CD4-positive, alpha-beta memory T cell (primary cell): Measurements from ENCODE around the gene FAF1. TPM values are rescaled to one million over a fixed set of nuclear protein-coding genes. Genes with fewer than 3 reads are reported as not detected.

ENCODE experiments used
- CTCF ChIA-PET: fragments of 350-600 bp; sonication (Branson Sonifier 250); formaldehyde crosslinking; loops from one replicate; lab custom pipeline; 2021; ENCODE audit warnings: inconsistent platforms; ENCODE audit not compliant: partially characterized antibody; lab: Charles Lee
- POLR2A ChIA-PET: fragments of 350-600 bp; sonication (Branson Sonifier 250); formaldehyde crosslinking; loops from one replicate; lab custom pipeline; 2021; ENCODE audit not compliant: partially characterized antibody; lab: Charles Lee
- DNase-seq, 5 donors: peaks; one replicate each; pipeline versions ENCODE4 v3.0.0 to v3.0.0-alpha.2; 2020 to 2022; ENCODE audit warnings: mixed read lengths in 1 of 5
- H3K27ac ChIP-seq: one replicate; pipeline ENCODE4 v1.7.0; 2013; ENCODE audit warnings: low read depth, low read length
- H3K27me3 ChIP-seq: 2 replicates; pipeline ENCODE4 v1.7.0; 2013; ENCODE audit warnings: mild to moderate bottlenecking, low read length, moderate library complexity; ENCODE audit not compliant: insufficient read depth
- H3K36me3 ChIP-seq: 2 replicates; pipeline ENCODE4 v1.7.0; 2013; ENCODE audit warnings: mild to moderate bottlenecking, low read length, moderate library complexity; ENCODE audit not compliant: insufficient read depth
- H3K4me1 ChIP-seq: 2 replicates; pipeline ENCODE4 v1.7.0; 2013; ENCODE audit warnings: mild to moderate bottlenecking, low read length, moderate library complexity; ENCODE audit not compliant: insufficient read depth
- H3K4me3 ChIP-seq, 2 donors: one replicate each; pipeline ENCODE4 v1.7.0; 2013; ENCODE audit warnings: low read length in 2 of 2, mild to moderate bottlenecking in 1 of 2
- H3K9me3 ChIP-seq, 2 donors: one replicate each; pipeline ENCODE4 v1.7.0; 2013; ENCODE audit warnings: low read length in 2 of 2, control low read depth in 1 of 2; ENCODE audit not compliant: control insufficient read depth in 1 of 2
- H3K27ac Mint-ChIP-seq, 7 donors: one replicate each; pipeline ENCODE4 v1.8.0; 2020 to 2021; ENCODE audit warnings: mixed read lengths in 7 of 7, mild to moderate bottlenecking in 6 of 7, inconsistent platforms in 3 of 7, moderate library complexity in 3 of 7
- H3K27me3 Mint-ChIP-seq, 2 donors: one replicate each; pipeline ENCODE4 v1.8.0; 2020 to 2021; ENCODE audit warnings: mixed read lengths in 2 of 2
- H3K36me3 Mint-ChIP-seq, 2 donors: one replicate each; pipeline ENCODE4 v1.8.0; 2020 to 2021; ENCODE audit warnings: mixed read lengths in 2 of 2, inconsistent platforms in 1 of 2, mild to moderate bottlenecking in 1 of 2
- H3K4me1 Mint-ChIP-seq, 4 donors: one replicate each; pipeline ENCODE4 v1.8.0; 2020 to 2021; ENCODE audit warnings: mixed read lengths in 4 of 4, mild to moderate bottlenecking in 1 of 4
- H3K4me3 Mint-ChIP-seq, 8 donors: one replicate each; pipeline ENCODE4 v1.8.0; 2020 to 2021; ENCODE audit warnings: mixed read lengths in 8 of 8, mild to moderate bottlenecking in 7 of 8, moderate library complexity in 6 of 8, inconsistent platforms in 3 of 8
- H3K9me3 Mint-ChIP-seq, 8 donors: one replicate each; pipeline ENCODE4 v1.8.0; 2020 to 2021; ENCODE audit warnings: mixed read lengths in 8 of 8, mild to moderate bottlenecking in 5 of 8, inconsistent platforms in 3 of 8, moderate library complexity in 1 of 8
- intact Hi-C: fragments of 100-400 bp; cut with micrococcal nuclease; formaldehyde crosslinking; loops from one replicate; pipeline ENCODE4 v1.15.1; 2023
- polyA plus RNA-seq, 2 donors: library from polyadenylated mRNA; unstranded; fragments of 300-500 nt; fragmentation: Illumina TruSeq; gene quantifications; one replicate each; pipeline ENCODE4 v1.2.3, GENCODE V29; 2021
- total RNA-seq, 2 experiments: library from RNA; stranded (reverse); gene quantifications; one replicate each; pipeline ENCODE4 v1.2.3, GENCODE V29; 2021

FAF1 gene
- total and polyA plus RNA-seq, 4 experiments from 2014 or later = 36.0 to 60.2 (median 53.9) TPM

DNA sequence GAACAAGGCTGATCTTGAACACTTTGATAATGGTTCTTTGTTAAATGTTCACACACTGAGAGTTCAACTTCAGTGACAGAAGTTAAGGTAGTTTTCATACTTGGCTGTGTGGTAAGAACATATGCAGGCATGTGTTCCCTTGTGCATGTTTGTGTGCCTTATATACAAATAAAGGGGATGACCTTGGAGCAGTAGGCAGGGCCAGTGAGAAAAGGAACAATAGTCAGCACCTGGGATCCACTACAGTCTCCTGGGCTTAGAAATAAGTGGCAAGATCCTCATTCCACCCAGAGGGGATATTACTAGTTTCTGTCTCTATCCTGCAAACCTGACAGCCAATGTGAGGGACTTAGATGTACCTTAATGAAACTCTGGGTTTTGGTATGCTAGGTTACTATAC is 486.6 kb downstream of the FAF1 start:
- no peak overlapping the region for H3K27ac Mint-ChIP-seq

DNA sequence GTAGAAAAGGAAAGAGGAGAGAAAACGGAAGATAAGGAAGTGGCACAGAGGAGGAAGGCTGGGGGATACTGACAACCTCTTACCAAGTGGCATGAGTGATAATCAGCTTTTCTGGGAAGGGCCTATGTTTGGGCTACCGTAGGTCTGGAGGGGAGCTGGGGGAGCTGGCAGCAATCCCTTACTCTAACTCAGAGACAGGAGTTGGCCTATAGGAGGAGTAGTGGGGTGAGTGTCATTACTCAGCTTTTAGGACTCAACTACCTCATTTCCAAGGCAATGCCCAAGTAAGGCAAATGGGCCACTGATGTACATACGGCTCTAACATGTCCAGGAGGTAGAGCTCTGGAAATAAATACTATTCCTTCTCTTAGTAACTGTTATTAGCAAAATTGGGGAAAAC is 488.1 kb downstream of the FAF1 start:
- DNase-seq = no peak
- H3K27ac Mint-ChIP-seq = peak overlapping the region in 1 of 7 donors; percentile 39
- Histone ChIP-seq H3K27me3 (no peaks in the 10 kb centered on the region), H3K36me3 (peaks cover 9% of the 10 kb centered on the region), H3K9me3 (no peaks in the 10 kb centered on the region), H3K27ac (no peak overlapping the region), H3K4me1 (no peaks in the 10 kb centered on the region), H3K4me3 (no peak overlapping the region)
- no peaks in the 10 kb centered on the region for H3K4me1 Mint-ChIP-seq
- H3K9me3 Mint-ChIP-seq = no peaks in the 10 kb centered on the region
- H3K27me3 Mint-ChIP-seq = no peaks in the 10 kb centered on the region
- H3K4me3 Mint-ChIP-seq = no peak overlapping the region
- CTCF ChIA-PET = no interaction called here
- intact Hi-C loops = no loop called here
- peaks cover 49 to 55% of the 10 kb centered on the region in 2 donors for H3K36me3 Mint-ChIP-seq
- POLR2A ChIA-PET = no interaction called here

More for the DNA sequence above, 486.6 kb downstream of the FAF1 start:
- Histone ChIP-seq H3K9me3 (no peaks in the 10 kb centered on the region), H3K27me3 (no peaks in the 10 kb centered on the region), H3K36me3 (peaks cover 9% of the 10 kb centered on the region), H3K4me3 (no peak overlapping the region), H3K4me1 (no peaks in the 10 kb centered on the region), H3K27ac (no peak overlapping the region)
- CTCF ChIA-PET = interaction anchor here (0.5 kb wide), 1 partner anchor 24 kb away, joined by 3 read pairs; no protein-coding TSS in a partner anchor
- no peak for DNase-seq
- intact Hi-C loops = no loop called here
- H3K9me3 Mint-ChIP-seq = no peaks in the 10 kb centered on the region
- H3K4me3 Mint-ChIP-seq = no peak overlapping the region
- peaks cover 49 to 55% of the 10 kb centered on the region in 2 donors for H3K36me3 Mint-ChIP-seq
- POLR2A ChIA-PET = no interaction called here
- H3K4me1 Mint-ChIP-seq = no peaks in the 10 kb centered on the region
- H3K27me3 Mint-ChIP-seq = no peaks in the 10 kb centered on the region

GRCh38 chr1:50462964-50463363 is 497.1 kb downstream of the FAF1 start:
- ChIA-PET POLR2A (no interaction called here), CTCF (no interaction called here)
- Mint-ChIP-seq H3K4me3 (no peak overlapping the region), H3K36me3 (peaks cover 15 to 20% of the 10 kb centered on the region in 2 donors), H3K4me1 (no peaks in the 10 kb centered on the region), H3K27me3 (no peaks in the 10 kb centered on the region), H3K9me3 (no peaks in the 10 kb centered on the region), H3K27ac (no peak overlapping the region)
- intact Hi-C loops = no loop called here
- H3K9me3 ChIP-seq = no peaks in the 10 kb centered on the region
- H3K4me3 ChIP-seq = no peak overlapping the region
- no peaks in the 10 kb centered on the region for H3K36me3 ChIP-seq
- no peaks in the 10 kb centered on the region for H3K4me1 ChIP-seq
- DNase-seq = no peak
- no peak overlapping the region for H3K27ac ChIP-seq
- no peaks in the 10 kb centered on the region for H3K27me3 ChIP-seq

GRCh38 chr1:50458507-50458906 is 501.6 kb downstream of the FAF1 start:
- Mint-ChIP-seq H3K27ac (no peak overlapping the region), H3K36me3 (peaks cover 13 to 23% of the 10 kb centered on the region in 2 donors), H3K4me1 (peaks cover 0 to 10% (median 2%) of the 10 kb centered on the region in 4 donors), H3K27me3 (no peaks in the 10 kb centered on the region), H3K9me3 (no peaks in the 10 kb centered on the region), H3K4me3 (no peak overlapping the region)
- no peaks in the 10 kb centered on the region for H3K4me1 ChIP-seq
- DNase-seq = no peak
- POLR2A ChIA-PET = no interaction called here
- no peaks in the 10 kb centered on the region for H3K9me3 ChIP-seq
- H3K27ac ChIP-seq = no peak overlapping the region
- intact Hi-C loops = no loop called here
- H3K4me3 ChIP-seq = no peak overlapping the region
- CTCF ChIA-PET = no interaction called here
- H3K27me3 ChIP-seq = no peaks in the 10 kb centered on the region
- no peaks in the 10 kb centered on the region for H3K36me3 ChIP-seq

DNA sequence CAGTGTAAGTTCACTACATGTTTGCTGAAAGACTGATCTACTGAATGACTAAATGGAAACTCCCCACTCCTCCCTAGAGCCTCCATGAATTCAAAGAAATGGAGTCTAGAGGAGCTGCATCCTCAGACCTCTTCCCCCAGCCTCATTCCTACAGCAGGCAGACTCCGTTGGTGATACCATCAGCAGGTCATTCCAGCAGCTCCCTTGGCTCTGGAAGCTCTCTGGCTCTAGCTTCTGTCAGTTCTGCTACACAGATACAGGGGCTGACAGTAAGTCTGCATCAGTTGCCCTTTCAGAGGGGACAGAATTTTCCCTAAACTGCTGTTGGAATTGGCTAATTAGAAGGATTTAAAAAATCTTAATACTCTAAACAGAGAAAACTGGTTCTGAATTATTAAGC is 505.2 kb downstream of the FAF1 start:
- Mint-ChIP-seq H3K36me3 (peaks cover 4 to 19% of the 10 kb centered on the region in 2 donors), H3K27me3 (no peaks in the 10 kb centered on the region), H3K4me1 (peaks cover 12 to 37% (median 21%) of the 10 kb centered on the region in 4 donors), H3K27ac (peak overlapping the region in 1 of 7 donors; percentile 38), H3K4me3 (no peak overlapping the region), H3K9me3 (no peaks in the 10 kb centered on the region)
- H3K27me3 ChIP-seq = no peaks in the 10 kb centered on the region
- H3K9me3 ChIP-seq = no peaks in the 10 kb centered on the region
- H3K4me1 ChIP-seq = peaks cover 7% of the 10 kb centered on the region
- DNase-seq = no peak
- H3K27ac ChIP-seq = no peak overlapping the region
- no peaks in the 10 kb centered on the region for H3K36me3 ChIP-seq
- ChIA-PET POLR2A (no interaction called here), CTCF (no interaction called here)
- intact Hi-C loops = no loop called here
- H3K4me3 ChIP-seq = no peak overlapping the region

DNA sequence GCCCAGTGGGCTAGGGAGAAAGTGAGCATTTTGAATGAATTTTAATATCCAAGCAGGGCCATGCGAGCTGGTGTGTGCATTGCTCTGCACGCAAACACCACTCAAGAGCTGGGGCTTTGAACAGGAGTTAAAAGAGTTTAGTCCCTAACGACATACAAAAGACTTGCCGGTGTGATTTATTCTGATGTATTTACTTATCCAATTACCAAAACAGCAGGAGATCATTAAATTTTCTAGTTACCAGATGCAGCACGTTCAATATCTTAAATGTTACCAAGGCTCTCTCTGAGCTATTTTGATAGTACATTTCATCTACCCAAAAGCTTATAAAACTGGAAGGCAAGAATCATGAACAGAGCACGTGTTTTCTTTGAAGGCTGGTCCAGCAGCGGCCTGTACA is 506.8 kb downstream of the FAF1 start:
- H3K27ac Mint-ChIP-seq = peak overlapping the region in 1 of 7 donors; percentile 5
- no peaks in the 10 kb centered on the region for H3K9me3 Mint-ChIP-seq
- no peaks in the 10 kb centered on the region for H3K27me3 ChIP-seq
- ChIA-PET CTCF (interaction anchor here (0.8 kb wide), 1 partner anchor 113 kb away, joined by 3 read pairs; no protein-coding TSS in a partner anchor), POLR2A (no interaction called here)
- no peak overlapping the region for H3K4me3 Mint-ChIP-seq
- peaks cover 12 to 37% (median 21%) of the 10 kb centered on the region in 4 donors for H3K4me1 Mint-ChIP-seq
- no peaks in the 10 kb centered on the region for H3K36me3 ChIP-seq
- peaks cover 4 to 16% of the 10 kb centered on the region in 2 donors for H3K36me3 Mint-ChIP-seq
- H3K27me3 Mint-ChIP-seq = no peaks in the 10 kb centered on the region
- H3K4me1 ChIP-seq = peaks cover 7% of the 10 kb centered on the region
- H3K27ac ChIP-seq = no peak overlapping the region
- intact Hi-C loops = no loop called here
- no peak for DNase-seq
- H3K9me3 ChIP-seq = no peaks in the 10 kb centered on the region
- H3K4me3 ChIP-seq = no peak overlapping the region

DNA sequence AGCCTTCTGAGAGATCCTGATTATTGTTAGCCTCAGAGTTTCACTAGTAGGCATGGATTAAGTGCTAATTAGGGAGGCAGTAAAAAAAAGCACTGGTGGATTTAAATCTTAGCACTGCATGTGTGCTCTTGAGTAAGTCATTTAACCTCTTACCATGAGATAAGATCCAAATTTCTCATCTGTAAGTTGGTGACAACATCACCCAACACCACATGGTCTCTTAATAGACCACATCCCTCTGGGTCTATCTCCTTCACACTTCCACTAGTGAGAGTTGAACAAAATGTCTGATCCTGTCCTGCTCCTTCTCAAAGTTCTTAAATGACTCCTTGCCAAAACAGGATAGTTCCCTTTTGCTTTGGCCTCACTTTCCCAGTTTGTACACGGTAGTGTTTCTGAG is 507.4 kb downstream of the FAF1 start:
- no peak overlapping the region for H3K4me3 Mint-ChIP-seq
- H3K27me3 ChIP-seq = no peaks in the 10 kb centered on the region
- H3K9me3 Mint-ChIP-seq = no peaks in the 10 kb centered on the region
- no peaks in the 10 kb centered on the region for H3K9me3 ChIP-seq
- peaks cover 7% of the 10 kb centered on the region for H3K4me1 ChIP-seq
- POLR2A ChIA-PET = no interaction called here
- CTCF ChIA-PET = no interaction called here
- H3K4me1 Mint-ChIP-seq = peaks cover 12 to 37% (median 21%) of the 10 kb centered on the region in 4 donors
- peaks cover 4 to 14% of the 10 kb centered on the region in 2 donors for H3K36me3 Mint-ChIP-seq
- H3K27me3 Mint-ChIP-seq = no peaks in the 10 kb centered on the region
- H3K27ac ChIP-seq = no peak overlapping the region
- H3K4me3 ChIP-seq = no peak overlapping the region
- no peaks in the 10 kb centered on the region for H3K36me3 ChIP-seq
- no peak for DNase-seq
- H3K27ac Mint-ChIP-seq = peak overlapping the region in 3 of 7 donors; percentile 9 to 48 (median 12)
- intact Hi-C loops = no loop called here
